RPMI8226 (cell line): ENCODE measurements around the gene TMEM43.
"Not testable (repeated sequence)": the region's sequence is repeated elsewhere in the genome, so short reads cannot be mapped to it uniquely, and the experiment has no call there.

Experiments
- DNase-seq: peaks from one replicate; pipeline ENCODE4 v3.0.0-alpha.2; 2015

Gene TMEM43

DNA sequence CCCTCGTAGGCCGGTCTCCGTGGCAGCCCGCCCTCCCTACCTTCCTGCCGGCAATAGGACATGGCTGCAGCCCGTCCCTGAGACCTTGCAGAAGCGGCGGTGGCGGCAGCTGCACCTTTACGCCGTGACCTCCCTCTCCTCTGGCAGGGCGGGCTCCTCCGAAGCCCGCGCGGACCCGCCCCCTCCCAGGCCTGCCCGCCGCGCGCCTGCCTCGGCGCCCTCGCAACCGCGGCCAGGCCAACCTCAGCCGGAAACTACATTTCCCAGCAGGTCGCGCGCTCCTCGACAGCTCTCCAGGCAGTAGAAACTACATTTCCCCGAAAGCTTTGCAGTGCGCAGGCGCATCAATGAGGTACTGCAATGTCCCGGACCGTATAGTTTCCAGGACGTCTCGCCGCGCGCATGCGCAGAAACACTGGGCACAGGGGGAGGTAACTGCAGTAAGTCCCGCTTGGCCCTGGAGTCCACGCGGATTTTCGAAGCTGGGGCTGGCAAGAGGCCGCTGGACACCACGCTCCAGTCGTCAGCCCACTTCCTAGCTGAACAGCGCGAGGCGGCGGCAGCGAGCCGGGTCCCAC is at the start of gene TMEM43, which contains the start of gene CHCHD4:
Gene TMEM43 (plus strand): TSS at position 438 of the 578 bp plus-strand sequence. CDS start 142 bp downstream, outside the sequence.
Gene CHCHD4 (minus strand): TSS at position 256 of the 578 bp plus-strand sequence. CDS start 194 bp downstream, at position 62.
- DNase-seq: peak; percentile 99

DNA sequence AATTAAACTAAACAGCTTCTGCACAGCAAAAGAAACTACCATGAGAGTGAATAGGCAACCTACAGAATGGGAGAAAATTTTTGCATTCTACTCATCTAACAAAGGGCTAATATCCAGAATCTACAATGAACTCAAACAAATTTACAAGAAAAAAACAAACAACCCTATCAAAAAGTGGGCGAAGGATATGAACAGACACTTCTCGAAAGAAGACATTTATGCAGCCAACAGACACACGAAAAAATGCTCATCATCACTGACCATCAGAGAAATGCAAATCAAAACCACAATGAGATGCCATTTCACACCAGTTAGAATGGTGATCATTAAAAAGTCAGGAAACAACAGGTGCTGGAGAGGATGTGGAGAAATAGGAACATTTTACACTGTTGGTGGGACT is 49.6 kb upstream of the TMEM43 start:
- not testable (repeated sequence) for DNase-seq

- DNase-seq: no peak
These were observed 47.5 kb upstream of the TMEM43 start for GRCh38 chr3:14077310-14077709.

- DNase-seq: no peak
These were observed 42.7 kb upstream of the TMEM43 start for GRCh38 chr3:14082108-14082657.

DNA sequence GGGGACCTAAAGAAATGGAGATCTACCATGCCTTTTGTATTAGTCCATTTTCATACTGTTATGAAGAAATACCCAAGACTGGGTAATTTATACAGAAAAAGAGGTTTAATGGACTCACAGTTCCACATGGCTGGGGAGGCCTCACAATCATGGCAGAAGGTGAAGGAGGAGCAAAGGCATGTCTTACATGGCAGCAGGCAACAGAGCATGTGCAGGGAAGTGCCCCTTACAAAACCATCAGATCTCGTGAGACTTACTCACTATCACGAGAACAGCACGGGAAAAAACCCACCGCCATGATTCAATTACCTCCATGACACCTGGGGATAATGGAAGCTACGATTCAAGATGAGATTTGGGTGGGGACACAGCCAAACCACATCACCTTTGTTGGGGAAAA is 37.4 kb upstream of the TMEM43 start:
- DNase-seq: not testable (repeated sequence)

DNA sequence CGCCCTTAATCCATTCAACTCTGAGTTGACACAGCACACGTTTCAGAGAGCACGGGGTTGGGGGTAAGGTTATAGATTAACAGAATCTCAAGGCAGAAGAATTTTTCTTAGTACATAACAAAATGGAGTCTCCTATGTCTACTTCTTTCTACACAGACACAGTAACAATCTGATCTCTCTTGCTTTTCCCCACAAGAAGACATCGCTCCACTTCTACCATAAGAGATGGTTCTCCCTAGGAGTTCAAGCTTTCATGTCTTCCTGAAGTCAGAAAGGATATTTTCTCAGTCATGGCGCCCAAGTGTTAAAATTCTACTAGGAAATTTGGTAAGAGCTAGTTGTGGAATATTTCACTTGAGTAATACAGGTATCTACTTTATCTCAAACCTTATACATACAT is 32.9 kb upstream of the TMEM43 start:
- not testable (repeated sequence) for DNase-seq

GRCh38 chr3:14092464-14092863 is 32.4 kb upstream of the TMEM43 start:
- DNase-seq: no peak

DNA sequence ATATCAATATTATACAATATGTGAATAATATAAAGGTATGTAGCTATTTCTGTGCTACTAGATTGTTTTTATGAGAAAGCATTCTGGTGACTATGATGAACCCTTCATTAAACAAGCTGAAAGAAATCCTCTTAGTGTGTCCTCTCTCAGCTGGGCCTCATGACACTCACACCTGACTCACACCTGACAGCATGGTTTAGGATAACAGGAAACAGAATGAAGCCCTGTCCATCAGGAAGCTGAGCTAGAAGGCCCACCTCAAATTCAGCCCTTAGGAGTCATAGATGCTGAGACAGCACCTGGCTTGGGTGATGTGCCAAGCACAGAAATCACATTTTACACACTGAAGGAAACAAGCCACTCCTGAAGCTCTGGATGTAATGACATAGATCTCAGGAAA is 31.0 kb upstream of the TMEM43 start:
- peak; percentile 37 for DNase-seq

DNA sequence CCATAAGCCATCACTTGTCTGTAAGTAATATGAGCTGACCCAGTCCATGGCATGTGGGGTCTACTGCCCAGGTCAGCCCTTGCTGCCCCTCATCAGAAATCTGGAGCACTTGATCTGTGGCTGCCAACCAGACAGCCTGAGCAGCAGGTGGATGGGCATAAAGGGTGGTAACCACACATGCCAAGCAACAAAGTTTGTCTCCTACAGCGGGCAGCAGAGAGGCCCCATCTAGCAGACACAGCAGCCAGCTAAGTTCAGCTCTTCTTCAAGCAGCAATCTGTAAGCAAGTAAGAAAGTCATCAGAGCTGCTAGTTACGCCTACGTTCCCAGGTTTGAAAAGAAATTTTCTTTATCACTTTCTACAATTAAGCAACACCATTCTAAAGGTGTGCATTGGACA is 28.1 kb upstream of the TMEM43 start:
- peak; percentile 49 for DNase-seq

GRCh38 chr3:14097616-14098391 is 27.0 kb upstream of the TMEM43 start:
- no peak for DNase-seq

DNA sequence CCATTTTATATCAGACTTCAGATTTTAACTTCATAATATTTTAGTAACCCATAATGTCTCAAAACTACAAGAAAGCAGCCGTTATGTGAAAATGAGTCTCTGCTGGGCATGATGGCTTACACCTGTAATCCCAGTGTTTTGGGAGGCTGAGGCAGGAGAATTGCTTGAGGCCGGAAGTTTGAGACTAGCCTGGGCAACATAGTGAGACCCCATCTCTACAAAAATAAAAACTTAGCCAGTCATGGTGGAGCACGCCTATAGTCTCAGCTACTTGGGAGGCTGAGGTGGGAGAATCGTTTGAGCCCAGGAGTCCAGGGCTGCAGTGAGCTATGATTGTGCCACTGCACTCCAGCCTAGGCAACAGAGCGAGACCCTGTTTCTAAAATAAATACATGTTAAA is 15.0 kb upstream of the TMEM43 start:
- not testable (repeated sequence) for DNase-seq

DNA sequence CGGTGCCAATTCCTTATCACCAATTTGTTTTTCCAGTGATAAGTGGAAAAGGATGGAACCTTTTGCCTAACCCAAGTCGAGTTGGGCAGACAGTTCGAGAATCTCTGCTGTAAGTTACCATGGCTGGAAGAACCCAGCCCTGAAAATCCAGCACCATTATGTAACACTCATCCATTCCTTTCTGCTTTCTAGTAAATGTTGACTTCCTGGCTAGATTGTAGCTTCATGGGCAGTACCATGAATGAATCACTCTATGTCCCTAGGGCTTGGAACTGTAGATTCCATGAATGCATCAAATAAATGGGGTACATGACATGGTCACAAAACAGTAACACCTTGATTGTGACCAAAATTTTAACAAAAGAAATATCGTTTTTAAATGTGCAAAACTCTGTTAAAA is 14.2 kb upstream of the TMEM43 start:
- no peak for DNase-seq

- DNase-seq: no peak
These were observed 10.8 kb upstream of the TMEM43 start for GRCh38 chr3:14113965-14114635.

DNA sequence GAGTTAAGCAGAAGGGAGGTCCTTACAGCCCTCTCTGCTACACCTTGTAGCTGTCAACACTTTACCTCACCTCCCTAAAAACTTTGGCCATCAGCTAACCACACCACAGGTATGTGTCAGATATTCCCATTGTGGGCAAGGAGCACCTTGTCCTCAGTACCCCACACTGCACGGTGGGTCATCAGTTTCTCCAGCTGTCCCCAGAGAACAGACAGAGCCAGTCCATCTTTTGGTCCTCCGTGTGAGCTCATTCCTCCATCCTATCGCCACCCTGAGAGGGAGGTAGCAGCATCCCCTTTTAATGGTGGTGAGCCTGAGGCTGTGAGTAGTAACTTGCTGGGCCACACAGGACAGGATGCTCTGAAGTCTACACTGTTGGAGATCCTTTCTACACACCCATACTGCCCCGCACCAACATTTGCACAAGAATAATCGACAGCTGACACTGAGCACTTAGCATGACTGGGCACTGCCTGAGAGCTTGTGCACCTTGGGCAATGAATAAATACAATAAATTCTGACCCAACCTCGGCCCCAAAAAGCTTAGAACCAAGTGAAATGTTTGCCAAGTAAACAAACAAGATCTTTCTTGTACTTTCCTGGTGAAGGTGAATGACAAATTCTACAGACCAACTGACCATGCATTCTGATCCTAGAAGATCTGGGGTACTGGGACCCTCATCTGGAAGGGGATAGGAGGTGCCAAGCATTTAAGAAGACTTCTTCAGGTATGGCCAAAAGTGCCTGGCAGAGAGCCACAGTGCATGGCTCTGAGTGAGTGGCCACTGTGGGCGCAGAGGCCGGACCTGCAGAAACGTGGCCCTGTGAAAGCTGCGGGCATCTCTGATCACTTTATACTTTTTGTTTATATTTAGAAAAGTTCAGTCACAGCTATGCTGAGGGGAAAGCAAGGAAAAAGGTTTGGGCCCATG is 7.1 kb upstream of the TMEM43 start:
- DNase-seq: no peak

- DNase-seq: peak; percentile 77
These were observed 6.2 kb upstream of the TMEM43 start for GRCh38 chr3:14118400-14119381.

- peak; percentile 71 for DNase-seq
These were observed 5.2 kb upstream of the TMEM43 start for GRCh38 chr3:14119651-14120050.

- no peak for DNase-seq
These were observed 4.5 kb upstream of the TMEM43 start for GRCh38 chr3:14120111-14120920.

DNA sequence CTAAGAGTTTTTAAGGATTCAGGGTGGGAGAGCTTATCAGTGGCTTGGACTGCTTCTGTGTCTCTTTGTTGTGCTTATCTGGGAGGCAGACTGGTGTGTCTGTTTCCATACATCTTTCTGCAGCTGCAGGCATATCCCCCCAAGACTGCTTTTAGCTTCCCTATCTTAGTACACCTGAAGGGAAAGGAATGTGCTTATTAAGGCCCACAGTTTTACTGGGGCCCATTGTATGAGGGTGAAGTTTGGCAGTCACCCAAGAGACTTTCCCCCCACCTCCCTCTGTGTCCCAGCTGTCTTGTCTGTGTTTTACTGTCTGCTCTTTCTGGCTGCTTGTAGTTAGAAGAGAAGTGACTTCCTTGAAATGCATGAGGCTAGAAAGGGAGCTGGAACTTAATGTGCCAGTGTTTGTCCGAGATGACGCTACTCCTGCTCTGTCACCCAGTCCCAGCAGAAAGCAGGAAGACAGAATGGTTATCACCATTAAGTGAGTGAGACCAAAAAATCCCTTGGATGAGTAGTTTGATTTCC is 3.9 kb upstream of the TMEM43 start:
- peak; percentile 63 for DNase-seq

- peak; percentile 41 for DNase-seq
These were observed 3.0 kb upstream of the TMEM43 start for GRCh38 chr3:14121859-14122258.

DNA sequence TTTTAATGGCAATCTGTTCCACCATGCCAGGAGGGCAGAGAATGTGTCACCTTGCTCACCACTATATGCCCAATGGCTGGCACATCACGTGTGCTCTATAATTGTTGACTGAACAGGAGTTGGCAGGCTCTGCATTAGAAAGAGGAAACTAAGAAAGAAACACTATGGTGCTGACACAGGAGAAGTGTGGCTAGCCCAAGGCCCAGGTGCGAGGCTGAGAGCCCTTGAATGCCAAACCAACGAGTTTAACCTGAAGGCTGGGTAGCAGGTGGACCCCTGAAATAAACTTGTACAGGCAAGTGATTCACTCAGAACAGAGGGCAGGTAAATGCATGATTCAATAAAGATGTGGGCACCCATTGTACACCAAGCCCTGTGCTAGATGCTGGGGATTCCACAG is 2.6 kb upstream of the TMEM43 start:
- peak; percentile 94 for DNase-seq
